GM13977 (cell line): ENCODE measurements around the gene MYOG.

Experiments
- DNase-seq: peaks from one replicate; pipeline ENCODE4 v3.0.0; 2012; ENCODE audit warnings: low spot score
- CTCF ChIP-seq: IDR thresholded peaks from 2 replicates; pipeline ENCODE4 v1.5.1; 2012; ENCODE audit warnings: mild to moderate bottlenecking, control low read depth; ENCODE audit not compliant: insufficient read depth; ENCODE audit errors: extremely low read depth, missing control alignments
- in situ Hi-C: fragments of 300-500 bp; cut with MboI; formaldehyde crosslinking; loops from one replicate; pipeline ENCODE4 v1.12.0; 2022; ENCODE audit warnings: low sequenced_read_pairs, low pct_unique_long_range_greater_than_20kb, mixed read lengths, inconsistent platforms; ENCODE audit not compliant: unreplicated experiment

MYOG gene

GRCh38 chr1:203078478-203078877 lies 7.3 kb downstream of the MYOG start:
- in situ Hi-C loops: no loop called here
- DNase-seq: no peak
- no peak for TF ChIP-seq CTCF

GRCh38 chr1:203077956-203078355 lies 7.9 kb downstream of the MYOG start:
- in situ Hi-C loops: no loop called here
- TF ChIP-seq CTCF: no peak
- DNase-seq: no peak

- DNase-seq: no peak
- no peak for TF ChIP-seq CTCF
- in situ Hi-C loops: no loop called here
Observed at GRCh38 chr1:203077367-203077766, 8.4 kb downstream of the MYOG start.

- TF ChIP-seq CTCF: no peak
- DNase-seq: no peak
- in situ Hi-C loops: no loop called here
Observed at GRCh38 chr1:203076031-203076511, 9.7 kb downstream of the MYOG start.

GRCh38 chr1:203075236-203076030 lies 10.4 kb downstream of the MYOG start:
- DNase-seq: no peak
- in situ Hi-C loops: no loop called here
- no peak for TF ChIP-seq CTCF

GRCh38 chr1:203074610-203075009 lies 11.2 kb downstream of the MYOG start:
- no peak for DNase-seq
- TF ChIP-seq CTCF: no peak
- in situ Hi-C loops: no loop called here
